Peyer's patch (tissue), 4 donors: ENCODE measurements around the gene KLHDC8B.

Experiments
- CTCF ChIP-seq, 6 experiments: fragments of 450-650 bp in 4 of 6; fragments of 200-600 bp in 2 of 6; sonication (generic) in 1 of 6; IDR thresholded peaks; one replicate each; pipeline ENCODE4 v1.5.1; 2017 to 2019; ENCODE audit warnings: antibody characterized with exemption in 6 of 6, mild to moderate bottlenecking in 3 of 6, moderate library complexity in 1 of 6
- POLR2A ChIP-seq, 2 donors: fragments of 450-650 bp; IDR thresholded peaks; one replicate each; pipeline ENCODE4 v1.5.1; 2017; ENCODE audit warnings: antibody characterized with exemption in 2 of 2, mild to moderate bottlenecking in 2 of 2, moderate library complexity in 2 of 2

- TF ChIP-seq CTCF (IDR thresholded peaks at IDR 0.05) (no peak), POLR2A (IDR thresholded peaks at IDR 0.05) (no peak)
These were observed 12.6 kb upstream of the KLHDC8B start for GRCh38 chr3:49158792-49159191.
